IMR-90 (cell line): ENCODE measurements around the gene SNAPC2. TPM values are rescaled to one million over a fixed set of nuclear protein-coding genes. Genes with fewer than 3 reads are reported as not detected.

Experiments
- ATAC-seq: fragments of 200-7000 bp; cut with Tn5 transposase; 2 replicates; pipeline ENCODE4 v1.9.1; 2020; ENCODE audit warnings: low read depth, mild to moderate bottlenecking, moderate library complexity
- BruUV-seq: library from RNA; stranded (reverse); fragments of 400-500 nt; replicated peaks from 2 replicates; lab custom pipeline; 2021; lab: Mats Ljungman, UMichigan
- CTCF ChIA-PET: fragments of 300-600 bp; formaldehyde crosslinking; extraction: SDS; loops from one replicate; lab custom pipeline; 2021; ENCODE audit warnings: antibody characterized with exemption; lab: Yijun Ruan, JAX
- POLR2A ChIA-PET: fragments of 300-600 bp; sonication (Branson Sonifier 250); formaldehyde crosslinking; loops from one replicate; lab custom pipeline; 2022; ENCODE audit warnings: antibody characterized with exemption; ENCODE audit not compliant: unreplicated experiment; lab: Charles Lee
- DNase-seq: peaks from one replicate; pipeline ENCODE4 v3.0.0; 2013
- H2AFZ ChIP-seq: replicated peaks from 2 replicates; pipeline ENCODE3; 2013; ENCODE audit warnings: low read length, mild to moderate bottlenecking; ENCODE audit not compliant: poor library complexity
- H2AK5ac ChIP-seq: 2 replicates; pipeline ENCODE4 v1.6.1; 2013; ENCODE audit warnings: low read depth, low read length, inconsistent platforms
- H2AK9ac ChIP-seq: replicated peaks from 2 replicates; pipeline ENCODE3; 2013; ENCODE audit warnings: mild to moderate bottlenecking, low read depth, low read length, moderate library complexity; ENCODE audit not compliant: poor library complexity
- H2BK120ac ChIP-seq: 2 replicates; pipeline ENCODE4 v1.6.1; 2013; ENCODE audit warnings: low read depth, low read length, inconsistent platforms
- H2BK15ac ChIP-seq: 3 replicates; pipeline ENCODE4 v1.6.1; 2013; ENCODE audit warnings: low read depth, low read length, inconsistent platforms
- H2BK20ac ChIP-seq: 2 replicates; pipeline ENCODE4 v1.6.1; 2013; ENCODE audit warnings: low read depth, mild to moderate bottlenecking, inconsistent platforms, low read length, moderate library complexity
- H2BK5ac ChIP-seq: 2 replicates; pipeline ENCODE4 v1.6.1; 2013; ENCODE audit warnings: mild to moderate bottlenecking, low read depth, low read length, inconsistent platforms; ENCODE audit not compliant: poor library complexity, severe bottlenecking
- H3K14ac ChIP-seq: replicated peaks from 2 replicates; pipeline ENCODE4 v1.6.1; 2013; ENCODE audit warnings: low read depth, low read length, inconsistent platforms
- H3K18ac ChIP-seq: 2 replicates; pipeline ENCODE4 v1.6.1; 2013; ENCODE audit warnings: low read depth, low read length, control low read depth
- H3K23ac ChIP-seq: 2 replicates; pipeline ENCODE4 v1.6.1; 2013; ENCODE audit warnings: low read depth, low read length, inconsistent platforms
- H3K27ac ChIP-seq: 2 replicates; pipeline ENCODE4 v1.5.1; 2013; ENCODE audit warnings: mild to moderate bottlenecking, control low read depth, low read length; ENCODE audit not compliant: insufficient read depth
- H3K27me3 ChIP-seq: 2 replicates; pipeline ENCODE4 v1.6.1; 2013; ENCODE audit warnings: low read length; ENCODE audit not compliant: control insufficient read depth, insufficient read depth
- H3K36me3 ChIP-seq: 2 replicates; pipeline ENCODE4 v1.6.1; 2013; ENCODE audit warnings: low read length, mixed read lengths; ENCODE audit not compliant: control insufficient read depth, insufficient read depth
- H3K4ac ChIP-seq: 2 replicates; pipeline ENCODE4 v1.6.1; 2013; ENCODE audit warnings: low read depth, low read length, inconsistent platforms
- H3K4me1 ChIP-seq: 2 replicates; pipeline ENCODE4 v1.6.1; 2013; ENCODE audit warnings: low read length, mixed read lengths; ENCODE audit not compliant: control insufficient read depth, insufficient read depth
- H3K4me2 ChIP-seq: 2 replicates; pipeline ENCODE4 v1.6.1; 2013; ENCODE audit warnings: low read depth, mild to moderate bottlenecking, control low read depth, low read length, moderate library complexity
- H3K4me3 ChIP-seq: 2 replicates; pipeline ENCODE4 v1.5.1; 2013; ENCODE audit warnings: low read depth, mild to moderate bottlenecking, control low read depth, low read length, moderate library complexity; ENCODE audit not compliant: insufficient read depth
- H3K56ac ChIP-seq: 2 replicates; pipeline ENCODE4 v1.6.1; 2013; ENCODE audit warnings: low read length, inconsistent platforms; ENCODE audit not compliant: insufficient read depth; ENCODE audit errors: extremely low read depth
- H3K79me1 ChIP-seq, 2 experiments: 2 replicates each; pipeline ENCODE4 v1.6.1; 2013; ENCODE audit warnings: low read length in 2 of 2, inconsistent platforms in 1 of 2, low read depth in 1 of 2
- H3K9ac ChIP-seq: 2 replicates; pipeline ENCODE4 v1.6.1; 2013; ENCODE audit warnings: low read depth, low read length, control low read depth
- H3K9me1 ChIP-seq: 2 replicates; pipeline ENCODE4 v1.6.1; 2013; ENCODE audit warnings: low read length, inconsistent platforms; ENCODE audit not compliant: insufficient read depth
- H3K9me3 ChIP-seq: 2 replicates; pipeline ENCODE4 v1.6.1; 2013; ENCODE audit warnings: low read length; ENCODE audit not compliant: control insufficient read depth, insufficient read depth
- H4K20me1 ChIP-seq: 2 replicates; pipeline ENCODE4 v1.6.1; 2013; ENCODE audit warnings: low read length, inconsistent platforms; ENCODE audit not compliant: insufficient read depth
- H4K5ac ChIP-seq: 2 replicates; pipeline ENCODE4 v1.6.1; 2013; ENCODE audit warnings: mild to moderate bottlenecking, low read depth, low read length, control low read depth
- H4K8ac ChIP-seq, 2 experiments: 2 replicates each; pipeline ENCODE4 v1.6.1; 2013; ENCODE audit warnings: low read depth in 2 of 2, low read length in 2 of 2, control low read depth in 1 of 2, inconsistent platforms in 1 of 2
- H4K91ac ChIP-seq: 2 replicates; pipeline ENCODE4 v1.6.1; 2013; ENCODE audit warnings: low read depth, low read length, inconsistent platforms; ENCODE audit not compliant: insufficient read depth
- BHLHE40 ChIP-seq: fragments of 150-350 bp; IDR thresholded peaks from 2 replicates; pipeline ENCODE4 v1.6.1; 2016; ENCODE audit warnings: mild to moderate bottlenecking, low read depth, low read length
- CEBPB ChIP-seq: IDR thresholded peaks from 2 replicates; pipeline ENCODE4 v1.6.1; 2012; ENCODE audit warnings: low read depth, low read length, improper control_type of control experiment
- CHD1 ChIP-seq: IDR thresholded peaks from 2 replicates; pipeline ENCODE4 v1.6.1; 2012; ENCODE audit warnings: low read depth, low read length, improper control_type of control experiment
- CTCF ChIP-seq: conservative IDR thresholded peaks from 2 replicates; pipeline ENCODE4 v1.5.1; 2012; ENCODE audit warnings: mild to moderate bottlenecking, low read depth, low read length, improper control_type of control experiment
- FOS ChIP-seq: fragments of 150-350 bp; IDR thresholded peaks from 2 replicates; pipeline ENCODE4 v1.6.1; 2016; ENCODE audit warnings: low read depth, low read length
- MAFK ChIP-seq: IDR thresholded peaks from 2 replicates; pipeline ENCODE4 v1.6.1; 2012; ENCODE audit warnings: low read depth, low read length, improper control_type of control experiment
- MXI1 ChIP-seq: IDR thresholded peaks from 2 replicates; pipeline ENCODE4 v1.6.1; 2012; ENCODE audit warnings: low read depth, mild to moderate bottlenecking, low read length, moderate library complexity, borderline replicate concordance
- NFE2L2 ChIP-seq: fragments of 150-350 bp; IDR thresholded peaks from 2 replicates; pipeline ENCODE4 v1.6.1; 2016; ENCODE audit warnings: low read depth, mild to moderate bottlenecking, low read length
- POLR2A ChIP-seq: IDR thresholded peaks from 2 replicates; pipeline ENCODE4 v1.6.1; 2012; ENCODE audit warnings: mild to moderate bottlenecking, low read depth, low read length
- RAD21 ChIP-seq: IDR thresholded peaks from 2 replicates; pipeline ENCODE4 v1.6.1; 2012; ENCODE audit warnings: low read length, improper control_type of control experiment
- RFX5 ChIP-seq: IDR thresholded peaks from 2 replicates; pipeline ENCODE4 v1.8.0; 2012; ENCODE audit warnings: low read depth, mild to moderate bottlenecking, low read length, moderate library complexity
- USF2 ChIP-seq: fragments of 150-350 bp; IDR thresholded peaks from 2 replicates; pipeline ENCODE4 v1.6.1; 2017; ENCODE audit warnings: mild to moderate bottlenecking, antibody characterized with exemption, low read length, low read depth
- whole genome bisulfite sequencing, 2 experiments: methylation state at CpG; one replicate each; pipeline versions ENCODE4 v1.1.5 to v1.1.7; 2013; ENCODE audit warnings: missing lambda C conversion rate in 2 of 2; ENCODE audit not compliant: insufficient read length in 1 of 2; ENCODE audit errors: extremely low coverage in 2 of 2; 5-methylcytosine and 5-hydroxymethylcytosine counted together
- dilution Hi-C: fragments of 300-500 bp; cut with HindIII; formaldehyde crosslinking; loops from one replicate; pipeline ENCODE4 v1.14.3; 2018; ENCODE audit warnings: low sequenced_read_pairs; ENCODE audit not compliant: unreplicated experiment
- in situ Hi-C: fragments of 300-500 bp; cut with MboI; formaldehyde crosslinking; loops from 3 replicates; pipeline ENCODE4 v1.14.3; 2019; ENCODE audit warnings: low sequenced_read_pairs, inconsistent platforms, mixed read lengths
- intact Hi-C: fragments of 100-400 bp; cut with micrococcal nuclease; formaldehyde crosslinking; loops from 2 replicates; pipeline ENCODE4 v1.10.0; 2022
- polyA plus RNA-seq, 3 experiments: library from polyadenylated mRNA; depleted of rRNA; stranded (reverse); fragments of >200 nt; gene quantifications; 2 replicates each; pipeline ENCODE4 v1.2.3, GENCODE V29; 2012; ENCODE audit warnings: low replicate concordance in 1 of 3
- total RNA-seq: library from RNA; depleted of rRNA; stranded (reverse); fragments of >200 nt; gene quantifications from 2 replicates; pipeline ENCODE4 v1.2.3, GENCODE V29; 2012

SNAPC2 gene
- total and polyA plus RNA-seq, 2 of the 4 experiments (the other 2 are of a cell fraction) = 12.5 to 29.2 TPM

- no peaks in the 10 kb centered on the region for H3K36me3 ChIP-seq
- no peak overlapping the region for H3K56ac ChIP-seq
- in situ Hi-C loops = no loop called here
- no peak overlapping the region for H3K9ac ChIP-seq
- no peaks in the 10 kb centered on the region for H3K4me1 ChIP-seq
- H3K9me3 ChIP-seq = no peaks in the 10 kb centered on the region
- CTCF ChIA-PET = no interaction called here
- no peak overlapping the region for H2AK9ac ChIP-seq
- no TSS peak for BruUV-seq
- no peaks in the 10 kb centered on the region for H3K79me1 ChIP-seq
- TF ChIP-seq MAFK (no peak), POLR2A (no peak), RFX5 (no peak), FOS (no peak), BHLHE40 (no peak), MXI1 (no peak), CTCF (no peak), RAD21 (no peak), USF2 (no peak), CHD1 (no peak), NFE2L2 (no peak), CEBPB (no peak)
- H3K18ac ChIP-seq = no peak overlapping the region
- 75% methylated on average over 1 of the region's 3 CpGs; no CpG with 5 or more reads in 1 of the 2 experiments for WGBS, 2 experiments
- H3K4ac ChIP-seq = no peak overlapping the region
- no peak overlapping the region for H4K8ac ChIP-seq
- H2BK5ac ChIP-seq = no peak overlapping the region
- ATAC-seq (no peak), DNase-seq (no peak)
- no peak overlapping the region for H2BK20ac ChIP-seq
- H3K4me2 ChIP-seq = no peak overlapping the region
- H2AFZ ChIP-seq = no peak overlapping the region
- no peak overlapping the region for H3K27ac ChIP-seq
- H4K5ac ChIP-seq = no peak overlapping the region
- no peak overlapping the region for H2BK15ac ChIP-seq
- no peak overlapping the region for H3K23ac ChIP-seq
- POLR2A ChIA-PET = no interaction called here
- no peak overlapping the region for H3K4me3 ChIP-seq
- H2AK5ac ChIP-seq = no peak overlapping the region
- no peaks in the 10 kb centered on the region for H3K27me3 ChIP-seq
- no peak overlapping the region for H3K14ac ChIP-seq
- H4K20me1 ChIP-seq = no peaks in the 10 kb centered on the region
- no peak overlapping the region for H2BK120ac ChIP-seq
- no peak overlapping the region for H4K91ac ChIP-seq
- H3K9me1 ChIP-seq = no peaks in the 10 kb centered on the region
- dilution Hi-C loops = no loop called here
- intact Hi-C loops = no loop called here
These were observed 38.2 kb upstream of the SNAPC2 start for GRCh38 chr19:7881910-7882309.
